ENCODE results near the gene SLC27A3. TPM values are rescaled to one million over a fixed set of nuclear protein-coding genes. Genes with fewer than 3 reads are reported as not detected.
A peak's percentile ranks its signal among the peaks of the same experiment; 100 is the strongest.

SLC27A3 gene
- total RNA-seq, 1 experiment from 2014 or later, result 38.9 TPM

GRCh38 chr1:153786038-153786790 is 11.0 kb downstream of the SLC27A3 start:
- Mint-ChIP-seq H3K36me3 (no peaks in the 10 kb centered on the region; the same call in 1 of the 2 replicates), H3K9me3 (peaks cover 6% of the 10 kb centered on the region), H3K4me1 (peaks cover 12% of the 10 kb centered on the region), H3K27ac (no peak overlapping the region), H3K4me3 (no peak overlapping the region), H3K27me3 (ENCODE audit: low read depth) (no peaks in the 10 kb centered on the region; the same call in 1 of the 2 replicates)
- ATAC-seq, result no peak
- no peak for DNase-seq (ENCODE audit: low spot score)
- ChIA-PET POLR2A (no interaction called here), CTCF (interaction anchor here (0.8 to 1.5 kb wide), 4 partner anchors 11 to 108 kb away, joined by 3 to 5 read pairs (median 4); partner anchors contain the start of genes NPR1 and SLC27A3)
- TF ChIP-seq ZNF396 (CRISPR knock-in tag; IDR thresholded peaks at IDR 0.05; ENCODE audit: borderline replicate concordance) (no peak), IRF1 (CRISPR knock-in tag; IDR thresholded peaks at IDR 0.05) (no peak), ZSCAN18 (CRISPR knock-in tag; IDR thresholded peaks at IDR 0.05) (no peak), GRHL2 (CRISPR knock-in tag; IDR thresholded peaks at IDR 0.05; ENCODE audit: insufficient replicate concordance, severe bottlenecking) (no peak), ETV6 (CRISPR knock-in tag; IDR thresholded peaks at IDR 0.05) (no peak), ELF4 (CRISPR knock-in tag; IDR thresholded peaks at IDR 0.05; ENCODE audit: low read depth) (no peak)
- TF ChIP-seq, protein P1, sequence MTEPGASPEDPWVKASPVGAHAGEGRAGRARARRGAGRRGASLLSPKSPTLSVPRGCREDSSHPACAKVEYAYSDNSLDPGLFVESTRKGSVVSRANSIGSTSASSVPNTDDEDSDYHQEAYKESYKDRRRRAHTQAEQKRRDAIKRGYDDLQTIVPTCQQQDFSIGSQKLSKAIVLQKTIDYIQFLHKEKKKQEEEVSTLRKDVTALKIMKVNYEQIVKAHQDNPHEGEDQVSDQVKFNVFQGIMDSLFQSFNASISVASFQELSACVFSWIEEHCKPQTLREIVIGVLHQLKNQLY (CRISPR knock-in tag; IDR thresholded peaks at IDR 0.05), result no peak

DNA sequence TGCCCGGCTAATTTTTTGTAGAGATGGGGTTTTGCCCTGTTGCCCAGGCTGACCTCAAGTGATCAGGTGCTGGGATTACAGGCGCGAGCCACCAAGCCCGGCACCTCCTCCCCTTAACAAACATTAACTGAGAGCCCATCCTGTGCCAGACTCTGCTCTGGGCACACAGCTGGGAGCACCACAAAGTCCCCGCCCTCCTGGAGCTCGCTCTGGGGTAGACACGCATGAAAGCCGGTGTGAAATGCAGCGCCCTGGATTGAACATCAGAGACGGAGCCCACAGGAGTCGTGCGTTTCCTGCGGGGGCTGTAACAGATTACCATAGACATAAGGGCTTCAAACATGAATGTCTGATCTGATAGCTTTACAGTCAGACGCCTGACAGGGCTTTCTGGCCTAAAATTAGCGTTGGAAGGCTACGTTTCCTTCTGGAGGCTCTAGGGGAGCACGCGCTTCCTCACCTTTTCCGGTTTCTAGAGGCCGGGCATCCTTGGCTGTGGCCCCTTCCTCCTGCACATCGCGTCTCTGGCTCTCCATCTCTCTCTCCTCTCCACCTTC is 14.3 kb downstream of the SLC27A3 start:
- Mint-ChIP-seq H3K27ac (no peak overlapping the region), H3K27me3 (ENCODE audit: low read depth) (no peaks in the 10 kb centered on the region; the same call in 1 of the 2 replicates), H3K4me3 (no peak overlapping the region), H3K4me1 (peaks cover 18% of the 10 kb centered on the region), H3K9me3 (peaks cover 6% of the 10 kb centered on the region), H3K36me3 (no peaks in the 10 kb centered on the region; the same call in 1 of the 2 replicates)
- ATAC-seq (no peak), DNase-seq (ENCODE audit: low spot score) (no peak)
- TF ChIP-seq ZNF138 (CRISPR knock-in tag; conservative IDR thresholded peaks at IDR 0.05) (no peak), ZNF317 (CRISPR knock-in tag; IDR thresholded peaks at IDR 0.05; ENCODE audit: borderline replicate concordance, low read depth) (no peak)
- ChIA-PET POLR2A (no interaction called here), CTCF (interaction anchor here (0.9 to 1.2 kb wide), 4 partner anchors 8 to 157 kb away, joined by 3 to 6 read pairs (median 4); partner anchors contain the start of genes DENND4B and NPR1)

- DNase-seq (ENCODE audit: low spot score), result peak; percentile 10
- ATAC-seq, result no peak
- no peak overlapping the region for H3K27ac Mint-ChIP-seq
- H3K9me3 Mint-ChIP-seq, result peaks cover 6% of the 10 kb centered on the region
- CTCF ChIA-PET, result interaction anchor here (0.9 to 1.2 kb wide), 4 partner anchors 8 to 156 kb away, joined by 3 to 6 read pairs (median 4); partner anchors contain the start of genes DENND4B and NPR1
- POLR2A ChIA-PET, result no interaction called here
- H3K27me3 Mint-ChIP-seq (ENCODE audit: low read depth), result no peaks in the 10 kb centered on the region; the same call in 1 of the 2 replicates
- no peaks in the 10 kb centered on the region; the same call in 1 of the 2 replicates for H3K36me3 Mint-ChIP-seq
- peaks cover 24% of the 10 kb centered on the region for H3K4me1 Mint-ChIP-seq
- H3K4me3 Mint-ChIP-seq, result no peak overlapping the region
- TF ChIP-seq IRF2 (CRISPR knock-in tag; IDR thresholded peaks at IDR 0.05; ENCODE audit: borderline replicate concordance, low read depth), result no peak
- no peak for TF ChIP-seq CREM (CRISPR knock-in tag; IDR thresholded peaks at IDR 0.05)
- no peak for TF ChIP-seq ATF1 (CRISPR knock-in tag; IDR thresholded peaks at IDR 0.05)
- TF ChIP-seq PRRX2 (CRISPR knock-in tag; IDR thresholded peaks at IDR 0.05), result no peak
- TF ChIP-seq ZNF219 (CRISPR knock-in tag; IDR thresholded peaks at IDR 0.05; ENCODE audit: borderline replicate concordance), result no peak
- TF ChIP-seq ERG (CRISPR knock-in tag; IDR thresholded peaks at IDR 0.05), result no peak
- no peak for TF ChIP-seq TEAD1 (CRISPR knock-in tag; IDR thresholded peaks at IDR 0.05)
- TF ChIP-seq, protein P2, sequence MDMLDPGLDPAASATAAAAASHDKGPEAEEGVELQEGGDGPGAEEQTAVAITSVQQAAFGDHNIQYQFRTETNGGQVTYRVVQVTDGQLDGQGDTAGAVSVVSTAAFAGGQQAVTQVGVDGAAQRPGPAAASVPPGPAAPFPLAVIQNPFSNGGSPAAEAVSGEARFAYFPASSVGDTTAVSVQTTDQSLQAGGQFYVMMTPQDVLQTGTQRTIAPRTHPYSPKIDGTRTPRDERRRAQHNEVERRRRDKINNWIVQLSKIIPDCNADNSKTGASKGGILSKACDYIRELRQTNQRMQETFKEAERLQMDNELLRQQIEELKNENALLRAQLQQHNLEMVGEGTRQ (CRISPR knock-in tag; IDR thresholded peaks at IDR 0.05), result no peak
- TF ChIP-seq, protein P3, sequence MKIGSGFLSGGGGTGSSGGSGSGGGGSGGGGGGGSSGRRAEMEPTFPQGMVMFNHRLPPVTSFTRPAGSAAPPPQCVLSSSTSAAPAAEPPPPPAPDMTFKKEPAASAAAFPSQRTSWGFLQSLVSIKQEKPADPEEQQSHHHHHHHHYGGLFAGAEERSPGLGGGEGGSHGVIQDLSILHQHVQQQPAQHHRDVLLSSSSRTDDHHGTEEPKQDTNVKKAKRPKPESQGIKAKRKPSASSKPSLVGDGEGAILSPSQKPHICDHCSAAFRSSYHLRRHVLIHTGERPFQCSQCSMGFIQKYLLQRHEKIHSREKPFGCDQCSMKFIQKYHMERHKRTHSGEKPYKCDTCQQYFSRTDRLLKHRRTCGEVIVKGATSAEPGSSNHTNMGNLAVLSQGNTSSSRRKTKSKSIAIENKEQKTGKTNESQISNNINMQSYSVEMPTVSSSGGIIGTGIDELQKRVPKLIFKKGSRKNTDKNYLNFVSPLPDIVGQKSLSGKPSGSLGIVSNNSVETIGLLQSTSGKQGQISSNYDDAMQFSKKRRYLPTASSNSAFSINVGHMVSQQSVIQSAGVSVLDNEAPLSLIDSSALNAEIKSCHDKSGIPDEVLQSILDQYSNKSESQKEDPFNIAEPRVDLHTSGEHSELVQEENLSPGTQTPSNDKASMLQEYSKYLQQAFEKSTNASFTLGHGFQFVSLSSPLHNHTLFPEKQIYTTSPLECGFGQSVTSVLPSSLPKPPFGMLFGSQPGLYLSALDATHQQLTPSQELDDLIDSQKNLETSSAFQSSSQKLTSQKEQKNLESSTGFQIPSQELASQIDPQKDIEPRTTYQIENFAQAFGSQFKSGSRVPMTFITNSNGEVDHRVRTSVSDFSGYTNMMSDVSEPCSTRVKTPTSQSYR (CRISPR knock-in tag; IDR thresholded peaks at IDR 0.05), result no peak
- no peak for TF ChIP-seq ETV6 (CRISPR knock-in tag; IDR thresholded peaks at IDR 0.05)
- TF ChIP-seq ZNF138 (CRISPR knock-in tag; conservative IDR thresholded peaks at IDR 0.05), result no peak
- no peak for TF ChIP-seq NFYB (CRISPR knock-in tag; conservative IDR thresholded peaks at IDR 0.05; ENCODE audit: low read depth)
These were observed 15.2 kb downstream of the SLC27A3 start for GRCh38 chr1:153790313-153790965.
